Adipose tissue (tissue), 3 donors: ENCODE data around the gene AGBL4. TPM values are rescaled to one million over a fixed set of nuclear protein-coding genes. Genes with fewer than 3 reads are reported as not detected.
"Not testable (repeated sequence)": the region's sequence is repeated elsewhere in the genome, so short reads cannot be mapped to it uniquely, and the experiment has no call there.

Experiments
- H3K27ac ChIP-seq: one replicate; pipeline ENCODE4 v1.5.1; 2013; ENCODE audit warnings: low read depth, low read length
- WGBS, 3 donors: extraction: QIAGEN DNeasy Blood & Tissue Kit; methylation state at CpG; one replicate each; pipeline ENCODE4 v1.1.7; 2013; 5-methylcytosine and 5-hydroxymethylcytosine counted together
- polyA plus RNA-seq, 3 donors: library from polyadenylated mRNA; stranded (reverse); fragments of 200-250 nt; gene quantifications; one replicate each; pipeline ENCODE4 v1.2.3, GENCODE V29; 2013
- donor health status: healthy with polysubstance abuse.
- donor health status: Bipolar disorder and iron deficiency.
- donor health status: healthy.

Gene AGBL4
- polyA plus RNA-seq, 3 donors: 0.06 to 0.51 TPM; not detected in 1

- 37 to 60% (median 46%) methylated on average over 3 of the region's 3 CpGs for WGBS, 3 donors
- no peak overlapping the region for H3K27ac ChIP-seq
These were observed 258.7 kb downstream of the AGBL4 start for GRCh38 chr1:49765034-49765433.

GRCh38 chr1:49738118-49738517, 285.6 kb downstream of the AGBL4 start:
- WGBS, 3 donors: 82 to 92% (median 89%) methylated on average over 9 of the region's 9 CpGs
- H3K27ac ChIP-seq: not testable (repeated sequence)

- 34 to 64% (median 37%) methylated on average over 1 of the region's 1 CpG for WGBS, 3 donors
- H3K27ac ChIP-seq: no peak overlapping the region
These were observed 295.4 kb downstream of the AGBL4 start for GRCh38 chr1:49728377-49728776.

GRCh38 chr1:49723662-49724061, 300.1 kb downstream of the AGBL4 start:
- H3K27ac ChIP-seq: no peak overlapping the region
- 97 to 98% (median 97%) methylated on average over 1 of the region's 1 CpG for WGBS, 3 donors

- no peak overlapping the region for H3K27ac ChIP-seq
- 60 to 70% (median 67%) methylated on average over 4 of the region's 4 CpGs for WGBS, 3 donors
These were observed 329.4 kb downstream of the AGBL4 start for GRCh38 chr1:49694251-49694827.

- H3K27ac ChIP-seq: no peak overlapping the region
- WGBS, 3 donors: 48 to 58% (median 56%) methylated on average over 3 of the region's 3 CpGs
These were observed 337.6 kb downstream of the AGBL4 start for GRCh38 chr1:49686107-49686506.

GRCh38 chr1:49677706-49678105, 346.0 kb downstream of the AGBL4 start:
- no peak overlapping the region for H3K27ac ChIP-seq
- 48 to 56% (median 49%) methylated on average over 2 of the region's 2 CpGs for WGBS, 3 donors

- whole genome bisulfite sequencing, 3 donors: 56 to 71% (median 58%) methylated on average over 3 of the region's 3 CpGs
These were observed 372.6 kb downstream of the AGBL4 start for GRCh38 chr1:49651136-49651535.

GRCh38 chr1:49630156-49630555, 393.6 kb downstream of the AGBL4 start:
- 78 to 90% (median 79%) methylated on average over 2 of the region's 2 CpGs for WGBS, 3 donors
- no peak overlapping the region for H3K27ac ChIP-seq

More at GRCh38 chr1:49651136-49651535, 372.6 kb downstream of the AGBL4 start:
- H3K27ac ChIP-seq: no peak overlapping the region

GRCh38 chr1:49627781-49628180, 396.0 kb downstream of the AGBL4 start:
- WGBS, 3 donors: 86 to 89% (median 88%) methylated on average over 3 of the region's 3 CpGs
- no peak overlapping the region for H3K27ac ChIP-seq

- H3K27ac ChIP-seq: no peak overlapping the region
These were observed 397.3 kb downstream of the AGBL4 start for GRCh38 chr1:49626472-49626871.

GRCh38 chr1:49622877-49623276, 400.9 kb downstream of the AGBL4 start:
- 88 to 92% (median 92%) methylated on average over 3 of the region's 3 CpGs for WGBS, 3 donors
- no peak overlapping the region for H3K27ac ChIP-seq

- no peak overlapping the region for H3K27ac ChIP-seq
- WGBS, 3 donors: 60 to 83% (median 78%) methylated on average over 5 of the region's 5 CpGs
These were observed 417.7 kb downstream of the AGBL4 start for GRCh38 chr1:49606082-49606481.

GRCh38 chr1:49597436-49597835, 426.3 kb downstream of the AGBL4 start:
- H3K27ac ChIP-seq: no peak overlapping the region

- no peak overlapping the region for H3K27ac ChIP-seq
- 68 to 80% (median 76%) methylated on average over 3 of the region's 3 CpGs for WGBS, 3 donors
These were observed 447.3 kb downstream of the AGBL4 start for GRCh38 chr1:49576327-49576901.

- H3K27ac ChIP-seq: no peak overlapping the region
- 91 to 95% (median 94%) methylated on average over 24 to 30 of the region's 30 CpGs for WGBS, 3 donors
These were observed 467.0 kb downstream of the AGBL4 start for GRCh38 chr1:49556676-49557234.

- WGBS, 3 donors: 78 to 85% (median 84%) methylated on average over 5 of the region's 5 CpGs
These were observed 471.7 kb downstream of the AGBL4 start for GRCh38 chr1:49552101-49552500.

GRCh38 chr1:49544615-49545014, 479.1 kb downstream of the AGBL4 start:
- WGBS, 3 donors: 83 to 86% (median 85%) methylated on average over 3 of the region's 3 CpGs
- H3K27ac ChIP-seq: no peak overlapping the region

More at GRCh38 chr1:49552101-49552500, 471.7 kb downstream of the AGBL4 start:
- H3K27ac ChIP-seq: no peak overlapping the region

GRCh38 chr1:49541096-49541752, 482.5 kb downstream of the AGBL4 start:
- no peak overlapping the region for H3K27ac ChIP-seq
- 89 to 92% (median 92%) methylated on average over 20 to 24 of the region's 24 CpGs for WGBS, 3 donors
